LNCaP clone FGC (cell line): Measurements from ENCODE around the gene OAS3.

Experiments used
- DNase-seq: peaks from one replicate; pipeline ENCODE4 v3.0.0-alpha.2; 2011; ENCODE audit warnings: low read depth
- H3K4me3 ChIP-seq: 2 replicates; pipeline ENCODE4 v1.5.1; 2011; ENCODE audit warnings: mild to moderate bottlenecking, low read depth, low read length, control low read depth
- TF ChIP-seq, protein P1 (sequence below): IDR thresholded peaks from 2 replicates; pipeline ENCODE4 v1.5.1; 2012; ENCODE audit warnings: mild to moderate bottlenecking; ENCODE audit not compliant: control insufficient read depth, insufficient read depth; ENCODE audit errors: extremely low read depth

The OAS3 gene

GRCh38 chr12:112974904-112975303, 36.6 kb downstream of the OAS3 start:
- TF ChIP-seq, protein P1, sequence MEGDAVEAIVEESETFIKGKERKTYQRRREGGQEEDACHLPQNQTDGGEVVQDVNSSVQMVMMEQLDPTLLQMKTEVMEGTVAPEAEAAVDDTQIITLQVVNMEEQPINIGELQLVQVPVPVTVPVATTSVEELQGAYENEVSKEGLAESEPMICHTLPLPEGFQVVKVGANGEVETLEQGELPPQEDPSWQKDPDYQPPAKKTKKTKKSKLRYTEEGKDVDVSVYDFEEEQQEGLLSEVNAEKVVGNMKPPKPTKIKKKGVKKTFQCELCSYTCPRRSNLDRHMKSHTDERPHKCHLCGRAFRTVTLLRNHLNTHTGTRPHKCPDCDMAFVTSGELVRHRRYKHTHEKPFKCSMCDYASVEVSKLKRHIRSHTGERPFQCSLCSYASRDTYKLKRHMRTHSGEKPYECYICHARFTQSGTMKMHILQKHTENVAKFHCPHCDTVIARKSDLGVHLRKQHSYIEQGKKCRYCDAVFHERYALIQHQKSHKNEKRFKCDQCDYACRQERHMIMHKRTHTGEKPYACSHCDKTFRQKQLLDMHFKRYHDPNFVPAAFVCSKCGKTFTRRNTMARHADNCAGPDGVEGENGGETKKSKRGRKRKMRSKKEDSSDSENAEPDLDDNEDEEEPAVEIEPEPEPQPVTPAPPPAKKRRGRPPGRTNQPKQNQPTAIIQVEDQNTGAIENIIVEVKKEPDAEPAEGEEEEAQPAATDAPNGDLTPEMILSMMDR, result no peak
- H3K4me3 ChIP-seq, result no peak overlapping the region
- no peak for DNase-seq

GRCh38 chr12:112977139-112977538, 38.9 kb downstream of the OAS3 start:
- no peak overlapping the region for H3K4me3 ChIP-seq
- TF ChIP-seq, protein P1, result no peak
- DNase-seq, result no peak

- no peak for DNase-seq
- H3K4me3 ChIP-seq, result no peak overlapping the region
- TF ChIP-seq, protein P1, result no peak
Measured at GRCh38 chr12:112977641-112978040, 39.4 kb downstream of the OAS3 start.

DNA sequence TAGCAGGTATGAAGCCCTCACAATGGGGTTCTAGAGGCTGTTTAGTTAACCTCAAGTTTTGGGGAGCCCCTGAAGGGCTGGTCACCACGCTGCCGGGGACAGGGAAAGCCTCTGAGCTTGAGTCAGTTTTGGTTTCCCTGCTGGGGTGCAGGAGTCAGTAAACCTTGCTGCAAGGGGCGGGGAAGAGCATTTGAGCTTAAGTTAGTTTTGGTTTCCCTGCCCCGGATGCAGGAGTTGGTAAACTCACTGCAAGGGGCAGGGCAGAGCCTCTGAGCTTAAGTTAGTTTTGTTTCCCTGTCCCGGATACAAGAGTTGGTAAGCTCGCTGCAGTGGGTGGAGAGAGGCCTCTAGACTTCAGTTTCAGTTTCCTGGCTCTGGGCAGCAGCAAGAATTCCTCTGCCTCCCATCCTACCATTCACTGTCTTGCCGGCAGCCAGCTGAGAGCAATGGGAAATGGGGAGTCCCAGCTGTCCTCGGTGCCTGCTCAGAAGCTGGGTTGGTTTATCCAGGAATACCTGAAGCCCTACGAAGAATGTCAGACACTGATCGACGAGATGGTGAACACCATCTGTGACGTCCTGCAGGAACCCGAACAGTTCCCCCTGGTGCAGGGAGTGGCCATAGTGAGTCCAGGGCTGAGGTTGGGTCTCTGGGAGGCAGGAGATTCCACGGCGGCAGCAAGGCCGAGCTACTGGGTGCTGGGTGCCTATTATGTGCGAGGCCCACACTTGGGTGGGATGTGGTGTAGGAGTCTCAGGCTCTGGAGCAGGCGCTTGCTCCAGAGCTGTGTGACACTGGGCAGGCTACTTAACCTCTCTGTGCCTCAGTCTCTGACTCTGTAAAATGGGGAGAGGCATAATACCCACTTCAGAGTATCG, 40.1 kb downstream of the OAS3 start, which contains the start of gene OAS2:
OAS2 (plus strand) TSS at position 357 of the 878 bp plus-strand sequence; CDS start at position 447, 90 bp downstream.
- TF ChIP-seq, protein P1, result no peak
- no peak within 1 kb of the TSS for H3K4me3 ChIP-seq

DNA sequence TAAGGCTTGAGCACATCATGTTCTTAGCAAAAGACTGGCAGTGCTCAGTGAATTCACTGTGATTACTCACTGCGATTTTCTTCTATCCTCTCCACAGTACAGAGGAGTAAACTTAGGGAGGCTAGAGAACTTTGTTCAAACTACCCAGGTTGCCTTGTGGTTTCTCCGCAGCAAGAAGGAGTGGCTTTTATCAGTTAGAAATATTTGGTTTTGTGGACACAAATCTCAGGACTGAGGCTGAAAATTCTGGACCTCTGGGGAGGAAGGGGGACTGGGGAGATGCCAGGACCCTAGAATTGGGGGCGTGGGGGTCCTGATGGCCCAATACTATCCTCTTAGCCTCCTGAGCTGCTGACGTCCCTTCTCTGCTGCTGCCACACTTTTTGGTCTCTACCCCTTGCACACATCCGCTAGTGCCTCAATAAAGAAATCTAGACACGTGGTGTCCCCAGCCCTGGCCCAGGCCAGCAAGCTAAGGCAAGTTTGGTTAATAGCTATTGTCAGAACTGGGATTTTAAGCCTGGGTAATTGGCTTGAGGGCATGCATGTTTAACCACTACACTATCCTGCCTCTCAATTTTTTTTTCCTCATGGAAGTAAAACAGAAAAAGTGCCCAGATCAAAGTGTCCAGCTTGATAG, 40.9 kb downstream of the OAS3 start:
- no peak for DNase-seq
- TF ChIP-seq, protein P1, result no peak
- H3K4me3 ChIP-seq, result no peak overlapping the region

More for the DNA sequence above, 40.1 kb downstream of the OAS3 start, which contains the start of gene OAS2:
- DNase-seq, result no peak

GRCh38 chr12:112980491-112981158, 42.4 kb downstream of the OAS3 start:
- TF ChIP-seq, protein P1, result no peak
- DNase-seq, result no peak
- no peak overlapping the region for H3K4me3 ChIP-seq
